Stomach (tissue), 9 donors: ENCODE measurements around the gene CCDC69. TPM values are rescaled to one million over a fixed set of nuclear protein-coding genes. Genes with fewer than 3 reads are reported as not detected.
A peak's percentile ranks its signal among the peaks of the same experiment; 100 is the strongest.

Experiments
- DNase-seq, 2 donors: peaks; one replicate each; pipeline versions ENCODE4 v3.0.0 to v3.0.0-alpha.2; 2013 to 2019
- H3K27ac ChIP-seq, 5 donors: fragments of 200-600 bp in 4 of 5; sonication (generic) in 4 of 5; one replicate each; pipeline ENCODE4 v1.5.1; 2013 to 2019; ENCODE audit warnings: mild to moderate bottlenecking in 1 of 5, moderate library complexity in 1 of 5
- H3K27me3 ChIP-seq, 3 donors: fragments of 200-600 bp; sonication (generic); one replicate each; pipeline ENCODE4 v1.5.1; 2017 to 2019; ENCODE audit warnings: mixed run types in 1 of 3
- H3K36me3 ChIP-seq, 4 donors: fragments of 200-600 bp; sonication (generic); 1 replicate in 3 of 4; 2 replicates in 1 of 4; pipeline ENCODE4 v1.5.1; 2016 to 2019
- H3K4me1 ChIP-seq, 4 donors: fragments of 200-600 bp; sonication (generic); one replicate each; pipeline ENCODE4 v1.5.1; 2016 to 2019
- H3K4me3 ChIP-seq, 4 donors: fragments of 200-600 bp; sonication (generic) in 3 of 4; one replicate each; pipeline ENCODE4 v1.5.1; 2016 to 2019; ENCODE audit warnings: mild to moderate bottlenecking in 1 of 4
- H3K9me3 ChIP-seq, 4 donors: fragments of 200-600 bp; sonication (generic); one replicate each; pipeline ENCODE4 v1.5.1; 2016 to 2019
- CTCF ChIP-seq, 7 experiments: fragments of 450-650 bp in 4 of 7; fragments of 200-600 bp in 3 of 7; sonication (generic) in 3 of 7; IDR thresholded peaks; one replicate each; pipeline ENCODE4 v1.5.1; 2016 to 2019; ENCODE audit warnings: antibody characterized with exemption in 7 of 7, control low read depth in 2 of 7, mild to moderate bottlenecking in 1 of 7
- EP300 ChIP-seq: sonication (generic); formaldehyde crosslinking; IDR thresholded peaks from one replicate; pipeline ENCODE4 v1.6.1; 2017; ENCODE audit warnings: antibody characterized with exemption
- POLR2A ChIP-seq, 4 donors: fragments of 450-650 bp; IDR thresholded peaks; one replicate each; pipeline ENCODE4 v1.6.1; 2016; ENCODE audit warnings: antibody characterized with exemption in 4 of 4, control low read depth in 2 of 4, mild to moderate bottlenecking in 1 of 4, moderate library complexity in 1 of 4
- POLR2AphosphoS5 ChIP-seq, 3 donors: sonication (generic); formaldehyde crosslinking; IDR thresholded peaks; one replicate each; pipeline ENCODE4 v1.6.1; 2016; ENCODE audit warnings: antibody characterized with exemption in 3 of 3
- WGBS, 5 donors: extraction: QIAGEN DNeasy Blood & Tissue Kit in 3 of 5; methylation state at CpG; one replicate each; pipeline versions ENCODE4 v1.1.5 to v1.1.7; 2013 to 2018; 5-methylcytosine and 5-hydroxymethylcytosine counted together
- intact Hi-C: fragments of 100-400 bp; cut with DNase I; formaldehyde crosslinking; loops from one replicate; pipeline ENCODE4 v1.15.1; 2023; ENCODE audit warnings: low total_unique reads
- polyA plus RNA-seq, 3 donors: library from polyadenylated mRNA; stranded (reverse); fragments of 200-250 nt; gene quantifications; one replicate each; pipeline ENCODE4 v1.2.3, GENCODE V29; 2013
- total RNA-seq, 5 donors: library from RNA; depleted of rRNA; stranded (reverse); fragments of >200 nt; gene quantifications; one replicate each; pipeline versions ENCODE4 v1.1.0 to v1.2.3, GENCODE V29; 2014 to 2016
- donor health status: healthy with polysubstance abuse.
- donor health status: Bipolar disorder and iron deficiency.
- donor health status: healthy.

CCDC69 gene
- total and polyA plus RNA-seq, 8 donors = 5.5 to 173 (median 31.0) TPM

GRCh38 chr5:151157426-151158286 lies 66.2 kb downstream of the CCDC69 start, which contains the start of gene ANXA6:
Gene ANXA6 (minus strand): TSS chr5:151157779. CDS start chr5:151147901, 9,878 bp downstream.
- H3K27me3 ChIP-seq = no peaks in the 10 kb centered on the region
- no peaks in the 10 kb centered on the region for H3K36me3 ChIP-seq
- no peaks in the 10 kb centered on the region for H3K9me3 ChIP-seq
- peaks cover 41 to 67% (median 59%) of the 10 kb centered on the region in 4 donors for H3K4me1 ChIP-seq
- peak; percentile 85 to 94 for DNase-seq
- intact Hi-C loops = no loop called here
- H3K4me3 ChIP-seq = peak within 1 kb of the TSS; percentile 75 to 90 (median 86)
- peak within 1 kb of the TSS; percentile 79 to 94 (median 90) for H3K27ac ChIP-seq
- 0 to 1% (median 1%) methylated on average over 27 to 60 of the region's 60 CpGs for WGBS, 5 donors
- TF ChIP-seq EP300 = no peak
- peak; percentile 56 to 75 (median 60) for TF ChIP-seq POLR2AphosphoS5 (IDR thresholded peaks at IDR 0.05)

GRCh38 chr5:151156507-151157420 lies 67.1 kb downstream of the CCDC69 start:
- H3K4me3 ChIP-seq = peak overlapping the region; percentile 75 to 90 (median 86)
- TF ChIP-seq POLR2A (IDR thresholded peaks at IDR 0.05) = no peak
- no peak for TF ChIP-seq EP300
- no peak for TF ChIP-seq POLR2AphosphoS5 (IDR thresholded peaks at IDR 0.05)
- TF ChIP-seq CTCF (IDR thresholded peaks at IDR 0.05) = no peak
- no peaks in the 10 kb centered on the region for H3K27me3 ChIP-seq
- no peaks in the 10 kb centered on the region for H3K36me3 ChIP-seq
- H3K27ac ChIP-seq = peak overlapping the region; percentile 79 to 94 (median 90)
- peaks cover 49 to 70% (median 67%) of the 10 kb centered on the region in 4 donors for H3K4me1 ChIP-seq
- 20 to 31% (median 30%) methylated on average over 14 to 20 of the region's 20 CpGs for WGBS, 5 donors
- peak in 1 of 2 donors; percentile 56 for DNase-seq
- H3K9me3 ChIP-seq = no peaks in the 10 kb centered on the region
- intact Hi-C loops = no loop called here

GRCh38 chr5:151155775-151156506 lies 68.0 kb downstream of the CCDC69 start:
- Histone ChIP-seq H3K27ac (peak overlapping the region; percentile 79 to 94 (median 90)), H3K4me1 (peaks cover 58 to 78% (median 75%) of the 10 kb centered on the region in 4 donors), H3K4me3 (peak overlapping the region; percentile 75 to 90 (median 86)), H3K9me3 (no peaks in the 10 kb centered on the region), H3K27me3 (no peaks in the 10 kb centered on the region), H3K36me3 (no peaks in the 10 kb centered on the region)
- WGBS, 5 donors = 35 to 55% (median 48%) methylated on average over 9 of the region's 9 CpGs
- DNase-seq = peak in 1 of 2 donors; percentile 65
- TF ChIP-seq POLR2AphosphoS5 (IDR thresholded peaks at IDR 0.05) (no peak), POLR2A (IDR thresholded peaks at IDR 0.05) (no peak), CTCF (IDR thresholded peaks at IDR 0.05) (no peak), EP300 (no peak)
- intact Hi-C loops = no loop called here

- Histone ChIP-seq H3K27me3 (no peaks in the 10 kb centered on the region), H3K9me3 (no peaks in the 10 kb centered on the region), H3K4me3 (peak overlapping the region; percentile 75 to 90 (median 86)), H3K27ac (peak overlapping the region; percentile 16 to 94 (median 90)), H3K4me1 (peaks cover 65 to 86% (median 83%) of the 10 kb centered on the region in 4 donors), H3K36me3 (no peaks in the 10 kb centered on the region)
- TF ChIP-seq EP300 (no peak), POLR2AphosphoS5 (IDR thresholded peaks at IDR 0.05) (peak in 1 of 3 donors; percentile 6), POLR2A (IDR thresholded peaks at IDR 0.05) (no peak)
- 40 to 56% (median 51%) methylated on average over 9 of the region's 9 CpGs for WGBS, 5 donors
- peak in 1 of 2 donors; percentile 42 for DNase-seq
- intact Hi-C loops = no loop called here
Observed at GRCh38 chr5:151154931-151155774, 68.7 kb downstream of the CCDC69 start.
